Activated CD4-positive, CD25-positive, alpha-beta regulatory T cell (primary cell): ENCODE measurements around the gene ZNF236.
A peak's percentile ranks its signal among the peaks of the same experiment; 100 is the strongest.
"Not testable (repeated sequence)": the region's sequence is repeated elsewhere in the genome, so short reads cannot be mapped to it uniquely, and the experiment has no call there.

Source experiments
- DNase-seq, 4 experiments: peaks; one replicate each; lab custom pipeline; 2025; lab: John Stamatoyannopoulos, UW

ZNF236 gene

GRCh38 chr18:76822506-76823160 lies at the start of gene ZNF236:
TSS of gene ZNF236 (plus strand) at chr18:76822557. CDS start at chr18:76822608, 51 bp downstream.
- peak; percentile 47 to 61 (median 54) for DNase-seq

- no peak for DNase-seq
Observed at GRCh38 chr18:76772665-76773064, 49.7 kb upstream of the ZNF236 start.

DNA sequence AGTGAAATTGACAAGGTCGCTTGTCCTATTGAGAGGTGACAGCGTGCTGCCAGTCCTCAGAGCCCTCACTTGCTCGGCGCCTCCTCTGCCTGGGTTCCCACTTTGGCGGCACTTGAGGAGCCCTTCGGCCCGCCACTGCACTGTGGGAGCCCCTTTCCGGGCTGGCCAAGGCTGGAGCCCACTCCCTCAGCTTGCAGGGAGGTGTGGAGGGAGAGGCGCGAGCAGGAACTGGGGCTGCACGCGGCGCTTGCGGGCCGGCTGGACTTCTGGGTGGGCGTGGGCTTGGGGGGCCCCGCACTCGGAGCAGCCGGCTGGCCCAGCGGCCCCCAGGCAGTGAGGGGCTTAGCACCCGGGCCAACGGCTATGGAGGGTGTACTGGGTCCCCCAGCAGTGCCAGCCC lies 45.3 kb upstream of the ZNF236 start:
- not testable (repeated sequence) for DNase-seq

- DNase-seq = no peak
Observed at GRCh38 chr18:76783786-76784484, 38.4 kb upstream of the ZNF236 start.

GRCh38 chr18:76785872-76786271 lies 36.5 kb upstream of the ZNF236 start:
- no peak for DNase-seq

DNA sequence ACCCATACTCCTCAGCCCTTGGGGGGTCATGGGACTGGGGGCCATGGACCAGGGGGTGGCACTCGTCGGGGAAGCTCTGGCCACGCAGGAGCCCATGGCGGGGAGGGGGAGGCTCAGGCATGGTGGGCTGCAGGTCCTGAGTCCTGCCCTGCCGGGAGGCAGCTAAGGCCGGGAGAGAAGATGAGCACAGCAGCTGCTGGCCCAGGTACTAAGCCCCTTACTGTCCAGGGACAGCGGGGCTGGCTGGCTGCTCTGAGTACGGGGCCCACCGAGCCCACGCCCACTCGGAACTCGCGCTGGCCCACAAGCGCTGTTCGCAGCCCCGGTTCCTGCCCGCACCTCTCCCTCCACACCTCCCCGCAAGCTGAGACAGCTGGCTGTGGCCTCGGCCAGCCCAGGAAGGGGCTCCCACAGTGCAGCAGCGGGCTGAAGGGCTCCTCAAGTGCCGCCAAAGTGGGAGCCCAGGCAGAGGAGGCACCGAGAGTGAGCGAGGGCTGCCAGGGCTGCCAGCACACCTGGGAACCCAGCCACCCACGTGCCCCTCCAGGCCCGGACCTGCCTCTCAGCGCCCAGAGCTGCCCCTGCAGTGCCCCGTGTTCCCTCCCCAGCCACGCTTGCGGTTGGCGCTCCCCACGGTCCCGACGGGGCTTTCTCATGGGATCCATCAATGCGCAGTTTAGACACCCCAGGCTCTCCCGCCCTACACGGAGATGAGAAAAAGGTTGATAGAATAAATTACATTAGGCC lies 33.6 kb upstream of the ZNF236 start:
- DNase-seq = no peak

DNA sequence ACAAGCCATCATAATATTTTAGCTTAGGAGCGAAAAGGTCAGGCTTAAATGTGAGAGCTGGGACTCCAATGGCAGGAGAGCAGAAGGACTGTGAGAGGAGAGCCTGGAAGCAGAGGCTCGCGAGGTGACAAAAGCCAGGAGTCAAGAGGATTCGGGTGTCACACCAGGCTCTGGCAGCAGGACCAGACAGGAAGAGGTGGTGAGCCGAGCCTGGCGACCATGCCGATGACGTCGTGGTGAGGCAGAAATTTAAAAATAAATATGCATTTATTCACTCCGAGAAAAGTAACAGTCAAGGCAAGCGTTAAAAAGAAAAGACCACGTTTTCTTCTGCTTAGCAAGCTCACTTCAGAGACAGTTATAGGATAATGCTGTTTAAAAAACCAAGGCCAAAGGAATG lies 31.3 kb upstream of the ZNF236 start:
- DNase-seq = no peak

GRCh38 chr18:76791642-76792041 lies 30.7 kb upstream of the ZNF236 start:
- no peak for DNase-seq

- DNase-seq = no peak
Observed at GRCh38 chr18:76794326-76794725, 28.0 kb upstream of the ZNF236 start.

- DNase-seq = peak; percentile 10 to 23 (median 18)
Observed at GRCh38 chr18:76801567-76802505, 20.5 kb upstream of the ZNF236 start.

DNA sequence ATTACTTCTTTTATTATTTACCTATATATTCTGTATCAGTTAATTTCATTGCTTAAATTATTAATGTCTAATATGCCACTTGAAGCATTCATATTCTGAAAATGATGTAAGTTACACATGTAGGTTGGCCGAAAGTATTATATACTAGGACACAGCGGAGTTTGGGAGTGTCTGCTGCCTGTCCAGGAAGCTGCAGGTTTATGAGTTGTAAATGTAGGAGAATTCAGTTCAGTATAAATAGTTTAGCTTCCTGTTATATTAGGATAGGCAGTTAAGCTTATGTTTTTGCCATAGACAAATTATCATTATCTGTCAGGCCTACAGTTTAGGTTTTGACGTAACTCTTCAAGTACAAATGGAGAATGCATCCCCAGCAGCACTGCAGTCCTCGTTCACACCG lies 18.9 kb upstream of the ZNF236 start:
- DNase-seq = no peak

- peak; percentile 34 to 46 (median 36) for DNase-seq
Observed at GRCh38 chr18:76803814-76804213, 18.5 kb upstream of the ZNF236 start.

GRCh38 chr18:76805221-76805620 lies 17.1 kb upstream of the ZNF236 start:
- DNase-seq = no peak

DNA sequence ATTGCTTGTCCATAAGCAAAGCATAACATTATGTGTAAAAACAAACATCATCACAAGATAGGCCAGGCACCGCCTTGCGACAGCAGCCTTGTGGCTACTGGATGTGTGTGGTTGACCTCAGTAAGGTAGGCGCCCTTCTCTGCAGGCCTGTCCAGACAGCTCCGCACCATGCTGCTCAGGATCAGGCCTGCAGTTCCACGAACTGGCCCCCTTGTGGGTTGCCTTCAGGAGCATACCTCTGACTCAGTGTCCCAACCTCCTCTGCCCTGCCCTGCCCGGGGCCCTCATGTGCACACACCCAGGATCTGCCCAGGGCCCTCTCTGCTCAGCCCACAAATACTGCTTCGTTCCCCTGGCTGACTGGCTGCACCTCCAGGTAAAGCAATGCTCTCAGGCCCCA lies 16.1 kb upstream of the ZNF236 start:
- DNase-seq = no peak

DNA sequence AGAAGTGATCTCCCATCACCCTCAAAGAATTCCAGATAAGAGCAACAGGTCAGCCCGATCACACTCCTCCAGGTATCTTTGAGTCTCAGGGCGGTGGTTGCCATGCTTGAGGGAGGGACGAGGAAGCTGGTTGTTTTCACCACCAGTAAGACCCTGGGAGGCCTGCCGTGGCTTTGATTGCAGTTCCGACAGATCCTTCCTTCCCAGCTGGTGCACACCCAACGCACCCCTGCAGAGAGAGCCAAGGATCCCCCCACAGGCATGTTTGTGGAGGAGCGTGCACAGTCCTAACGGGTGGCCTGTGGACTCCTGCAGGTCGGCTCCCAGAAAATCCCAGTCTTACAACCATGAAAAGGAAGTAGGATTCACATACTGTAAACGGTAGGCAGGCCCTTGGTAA lies 13.8 kb upstream of the ZNF236 start:
- no peak for DNase-seq

DNA sequence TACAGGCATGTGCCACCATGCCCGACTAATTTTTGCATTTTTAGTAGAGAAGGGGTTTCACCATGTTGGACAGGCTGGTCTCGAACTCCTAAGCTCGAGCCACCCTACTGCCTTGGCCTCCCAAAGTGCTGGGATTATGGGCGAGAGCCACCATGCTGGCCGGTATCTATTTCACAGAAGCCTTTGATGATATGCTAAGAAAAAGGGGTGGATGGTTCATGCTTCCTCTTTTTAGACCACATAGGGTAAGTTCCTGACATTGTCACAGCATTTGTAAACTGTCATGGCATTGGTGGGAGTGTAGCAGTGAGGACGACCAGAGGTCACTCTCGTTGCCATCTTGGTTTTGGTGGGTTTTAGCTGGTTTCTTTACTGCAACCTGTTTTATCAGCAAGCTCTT lies 10.8 kb upstream of the ZNF236 start:
- not testable (repeated sequence) for DNase-seq

DNA sequence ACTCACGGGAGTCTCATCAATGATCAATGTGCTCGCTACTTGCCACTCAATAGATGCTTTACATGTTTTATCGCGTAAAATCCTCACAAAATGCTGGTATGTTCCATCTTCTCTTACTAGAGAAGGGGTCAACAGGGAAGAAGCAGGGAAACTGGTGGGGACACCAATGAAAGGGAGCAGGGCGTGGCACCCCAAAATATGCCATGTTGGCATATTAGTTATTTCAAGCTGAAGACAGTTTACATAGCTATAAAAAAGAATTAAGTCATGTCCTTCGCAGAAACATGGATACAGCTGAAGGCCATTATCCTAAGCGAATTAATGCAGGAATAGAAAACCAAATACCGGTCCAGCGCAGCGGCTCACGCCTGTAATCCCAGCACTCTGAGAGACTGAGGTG lies 8.1 kb upstream of the ZNF236 start:
- DNase-seq = no peak

GRCh38 chr18:76816127-76816526 lies 6.2 kb upstream of the ZNF236 start:
- DNase-seq = no peak

DNA sequence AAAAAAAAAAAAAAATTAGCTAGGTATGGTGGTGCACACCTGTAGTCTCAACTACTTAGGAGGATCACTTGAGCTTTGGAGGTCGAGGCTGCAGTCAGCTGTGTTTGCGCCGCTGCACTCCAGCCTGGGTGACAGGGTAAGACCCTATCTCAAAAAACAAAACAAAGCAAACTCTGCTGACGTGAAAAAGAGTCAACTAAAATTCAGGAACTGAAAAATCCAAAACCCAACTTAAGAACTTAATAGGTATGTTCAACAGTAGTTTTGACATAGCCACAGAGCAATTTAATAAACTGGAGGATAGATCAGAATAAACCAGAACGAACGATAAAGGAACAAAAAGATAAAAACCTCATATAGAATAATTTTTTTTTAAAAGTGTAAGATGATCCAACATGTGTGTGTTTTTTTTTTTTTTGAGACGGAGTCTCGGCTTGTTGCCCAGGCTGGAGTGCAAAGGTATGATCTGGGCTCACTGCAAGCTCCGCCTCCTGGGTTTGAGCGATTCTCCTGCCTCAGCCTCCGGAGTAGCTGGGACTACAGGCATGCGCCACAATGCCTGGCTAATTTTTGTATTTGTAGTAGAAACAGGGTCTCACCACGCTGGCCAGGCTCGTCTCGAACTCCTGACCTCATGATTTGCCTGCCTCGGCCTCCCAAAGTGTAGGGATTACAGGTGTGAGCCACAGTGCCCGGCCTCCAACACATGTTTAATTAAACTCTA lies 4.3 kb upstream of the ZNF236 start:
- DNase-seq = no peak

GRCh38 chr18:76819411-76820136 lies 2.8 kb upstream of the ZNF236 start:
- DNase-seq = no peak
